AG08395 (cell line): ENCODE measurements around the gene P2RY11.

Experiments
- DNase-seq: peaks from one replicate; pipeline ENCODE4 v3.0.0; 2012; ENCODE audit warnings: mixed read lengths, low spot score

Gene P2RY11

GRCh38 chr19:10141479-10141878 lies 30.0 kb downstream of the P2RY11 start:
- no peak for DNase-seq

- no peak for DNase-seq
Observed at GRCh38 chr19:10141973-10142372, 30.5 kb downstream of the P2RY11 start.

GRCh38 chr19:10142701-10143375 lies 31.3 kb downstream of the P2RY11 start:
- DNase-seq, result no peak

- no peak for DNase-seq
Observed at GRCh38 chr19:10143681-10144080, 32.2 kb downstream of the P2RY11 start.

- no peak for DNase-seq
Observed at GRCh38 chr19:10144361-10144760, 32.9 kb downstream of the P2RY11 start.

- DNase-seq, result no peak
Observed at GRCh38 chr19:10145031-10145430, 33.5 kb downstream of the P2RY11 start.

GRCh38 chr19:10146142-10146541 lies 34.6 kb downstream of the P2RY11 start:
- no peak for DNase-seq

- no peak for DNase-seq
Observed at GRCh38 chr19:10149427-10149826, 37.9 kb downstream of the P2RY11 start.

GRCh38 chr19:10151521-10151920 lies 40.0 kb downstream of the P2RY11 start:
- no peak for DNase-seq

GRCh38 chr19:10152100-10152499 lies 40.6 kb downstream of the P2RY11 start:
- no peak for DNase-seq

- no peak for DNase-seq
Observed at GRCh38 chr19:10155839-10156238, 44.3 kb downstream of the P2RY11 start.

GRCh38 chr19:10158071-10158470 lies 46.6 kb downstream of the P2RY11 start:
- no peak for DNase-seq

GRCh38 chr19:10158485-10158884 lies 47.0 kb downstream of the P2RY11 start:
- DNase-seq, result no peak

- DNase-seq, result no peak
Observed at GRCh38 chr19:10159610-10160009, 48.1 kb downstream of the P2RY11 start.

- DNase-seq, result no peak
Observed at GRCh38 chr19:10163536-10163935, 52.0 kb downstream of the P2RY11 start.
